Measurements from ENCODE around the gene CNOT4.

- no peak for TF ChIP-seq CTCF (IDR thresholded peaks at IDR 0.05; ENCODE audit: low read depth, low read length)
- no peak for TF ChIP-seq MYC (IDR thresholded peaks at IDR 0.05; ENCODE audit: low read depth, low read length)
- no peak for TF ChIP-seq POLR2A (IDR thresholded peaks at IDR 0.05; ENCODE audit: extremely low read depth, insufficient read length)
- no peak for TF ChIP-seq MAX (IDR thresholded peaks at IDR 0.05; ENCODE audit: low read depth, low read length)
Measured at GRCh38 chr7:135510592-135511183, 786 bp upstream of the CNOT4 start.
